ENCODE data around the gene SNX25.

DNA sequence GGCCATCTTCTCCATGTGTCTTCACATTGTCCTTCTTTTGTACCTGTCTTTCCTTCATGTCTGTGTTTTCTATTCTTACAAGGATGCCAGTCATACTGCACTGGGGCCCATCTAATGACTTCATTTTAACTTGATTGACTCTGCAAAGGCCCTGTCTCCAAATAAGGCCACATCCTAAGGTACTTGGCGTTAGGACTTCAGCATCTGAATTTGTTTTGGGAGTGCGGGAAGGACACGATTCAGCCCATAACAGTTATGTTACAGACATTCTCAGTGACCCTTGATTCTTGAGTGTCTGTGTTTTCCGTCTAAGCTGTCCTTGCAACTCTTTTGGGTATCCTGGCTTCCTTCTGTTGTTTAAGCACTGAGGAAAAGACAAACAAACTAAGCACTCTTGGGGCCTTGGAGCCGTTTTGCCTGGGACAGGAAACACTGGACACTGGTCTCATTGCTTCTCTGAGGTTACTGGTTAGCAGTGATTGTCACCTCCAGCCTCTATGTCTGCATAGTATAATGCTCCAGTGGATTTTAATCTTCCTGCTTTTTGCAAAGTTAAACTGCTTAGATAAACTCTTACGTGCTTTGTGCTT lies 80.7 kb downstream of the SNX25 start:
- TF ChIP-seq POLR2A (IDR thresholded peaks at IDR 0.05), result no peak
- TF ChIP-seq CTCF (IDR thresholded peaks at IDR 0.05), result no peak
